Epithelial cell of esophagus (primary cell): ENCODE data around the gene PPIA.
"Not testable (repeated sequence)": the region's sequence is repeated elsewhere in the genome, so short reads cannot be mapped to it uniquely, and the experiment has no call there.

Source experiments
- DNase-seq: peaks from one replicate; pipeline ENCODE4 v3.0.0; 2010; ENCODE audit warnings: low read depth
- H3K4me3 ChIP-seq: 2 replicates; pipeline ENCODE4 v1.5.1; 2011; ENCODE audit warnings: mild to moderate bottlenecking, low read length, control low read depth
- TF ChIP-seq, protein P1 (sequence below): IDR thresholded peaks from 2 replicates; pipeline ENCODE4 v1.5.1; 2011; ENCODE audit warnings: low read depth, mild to moderate bottlenecking, low read length, control low read depth, inconsistent platforms; ENCODE audit not compliant: insufficient read depth; ENCODE audit errors: missing control alignments

PPIA gene

DNA sequence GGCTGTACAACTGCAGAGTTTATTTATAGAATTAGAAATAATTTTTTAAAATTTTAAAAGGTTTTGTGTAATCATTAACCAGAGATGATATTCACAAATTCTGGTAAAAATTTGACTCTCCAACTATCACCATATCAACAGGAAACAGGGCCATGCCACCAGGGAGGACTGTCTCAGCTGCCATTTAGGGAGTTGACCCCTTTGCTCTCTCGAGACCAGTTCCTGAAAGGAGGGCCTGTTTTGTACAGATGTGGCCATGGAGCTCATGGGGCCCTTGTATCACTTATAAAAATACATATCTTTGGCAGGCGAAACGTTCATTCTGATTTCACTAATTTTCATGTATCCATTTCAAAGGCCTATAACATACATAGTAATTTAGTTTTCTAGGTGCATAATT, 31.1 kb downstream of the PPIA start:
- no peak overlapping the region for H3K4me3 ChIP-seq
- DNase-seq: no peak
- TF ChIP-seq, protein P1, sequence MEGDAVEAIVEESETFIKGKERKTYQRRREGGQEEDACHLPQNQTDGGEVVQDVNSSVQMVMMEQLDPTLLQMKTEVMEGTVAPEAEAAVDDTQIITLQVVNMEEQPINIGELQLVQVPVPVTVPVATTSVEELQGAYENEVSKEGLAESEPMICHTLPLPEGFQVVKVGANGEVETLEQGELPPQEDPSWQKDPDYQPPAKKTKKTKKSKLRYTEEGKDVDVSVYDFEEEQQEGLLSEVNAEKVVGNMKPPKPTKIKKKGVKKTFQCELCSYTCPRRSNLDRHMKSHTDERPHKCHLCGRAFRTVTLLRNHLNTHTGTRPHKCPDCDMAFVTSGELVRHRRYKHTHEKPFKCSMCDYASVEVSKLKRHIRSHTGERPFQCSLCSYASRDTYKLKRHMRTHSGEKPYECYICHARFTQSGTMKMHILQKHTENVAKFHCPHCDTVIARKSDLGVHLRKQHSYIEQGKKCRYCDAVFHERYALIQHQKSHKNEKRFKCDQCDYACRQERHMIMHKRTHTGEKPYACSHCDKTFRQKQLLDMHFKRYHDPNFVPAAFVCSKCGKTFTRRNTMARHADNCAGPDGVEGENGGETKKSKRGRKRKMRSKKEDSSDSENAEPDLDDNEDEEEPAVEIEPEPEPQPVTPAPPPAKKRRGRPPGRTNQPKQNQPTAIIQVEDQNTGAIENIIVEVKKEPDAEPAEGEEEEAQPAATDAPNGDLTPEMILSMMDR: no peak

DNA sequence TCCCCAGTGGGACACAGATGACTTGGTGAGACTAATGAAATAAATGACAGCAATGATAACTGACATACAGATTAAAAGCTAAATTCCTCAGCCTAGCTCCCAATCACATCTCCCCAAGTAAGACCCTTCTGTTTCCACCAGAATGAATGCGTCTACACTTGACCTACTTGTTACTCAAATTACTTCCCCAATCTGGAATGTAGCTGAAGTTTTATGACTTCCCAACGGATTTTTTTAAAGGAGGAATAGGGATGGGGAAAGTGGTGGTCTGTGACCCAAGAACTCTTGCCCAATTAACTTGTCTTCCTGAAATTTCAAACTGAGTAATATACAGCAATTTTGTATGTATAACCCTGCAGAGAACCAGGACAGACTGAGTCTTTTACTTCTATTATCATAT, 42.3 kb downstream of the PPIA start:
- TF ChIP-seq, protein P1: no peak
- H3K4me3 ChIP-seq: no peak overlapping the region
- DNase-seq: no peak

DNA sequence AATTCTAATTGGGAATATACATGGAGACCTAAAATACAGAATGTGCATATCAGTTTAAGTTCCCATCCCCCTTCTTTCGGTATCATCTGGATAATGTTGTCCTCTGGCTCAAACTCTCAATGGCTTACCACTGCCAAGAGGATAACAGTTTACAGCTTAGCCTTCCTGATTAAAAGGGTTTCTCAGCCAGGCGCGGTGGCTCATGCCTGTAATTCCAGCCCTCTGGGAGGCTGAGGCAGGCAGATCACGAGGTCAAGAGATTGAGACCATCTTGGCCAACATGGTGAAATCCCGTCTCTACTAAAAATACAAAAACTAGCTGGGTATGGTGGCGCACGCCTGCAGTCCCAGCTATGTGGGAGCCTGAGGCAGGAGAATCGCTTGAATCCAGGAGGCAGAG, 46.2 kb downstream of the PPIA start:
- not testable (repeated sequence) for H3K4me3 ChIP-seq, DNase-seq

DNA sequence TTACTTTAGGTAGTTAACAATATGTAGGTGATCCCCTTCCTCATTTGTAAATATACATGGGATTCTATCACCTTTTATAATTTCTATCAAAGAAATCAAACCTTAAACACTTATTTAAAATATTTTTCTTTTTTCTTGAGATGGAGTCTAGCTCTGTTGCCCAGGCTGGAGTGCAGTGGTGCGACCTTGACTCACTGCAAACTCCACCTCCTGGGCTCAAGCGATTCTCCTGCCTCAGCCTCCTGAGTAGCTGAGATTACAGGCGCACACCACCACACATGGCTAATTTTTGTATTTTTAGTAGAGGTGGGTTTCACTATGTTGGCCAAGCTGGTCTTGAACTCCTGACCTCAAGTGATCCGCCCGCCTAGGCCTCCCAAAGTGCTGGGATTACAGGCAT, 47.0 kb downstream of the PPIA start:
- not testable (repeated sequence) for DNase-seq, H3K4me3 ChIP-seq

DNA sequence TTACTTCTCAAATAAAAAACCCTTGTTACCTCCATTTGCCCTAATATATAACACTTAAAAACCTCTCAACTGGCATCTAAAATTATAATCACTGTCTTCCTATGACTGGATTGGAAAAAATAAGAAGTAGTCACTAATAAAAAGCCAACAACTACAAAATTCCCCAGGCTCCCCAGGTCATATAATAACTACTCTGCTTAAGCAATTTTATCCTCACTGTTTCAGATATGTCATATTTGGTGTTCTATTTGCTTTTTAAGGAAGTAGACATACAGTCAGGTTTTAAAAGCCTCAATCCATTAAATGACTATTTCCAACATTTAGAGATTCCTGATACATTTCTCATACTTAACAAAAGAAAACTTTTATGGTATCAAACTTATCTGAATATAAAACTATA, 49.0 kb downstream of the PPIA start:
- no peak for DNase-seq
- TF ChIP-seq, protein P1: no peak
- H3K4me3 ChIP-seq: no peak overlapping the region

DNA sequence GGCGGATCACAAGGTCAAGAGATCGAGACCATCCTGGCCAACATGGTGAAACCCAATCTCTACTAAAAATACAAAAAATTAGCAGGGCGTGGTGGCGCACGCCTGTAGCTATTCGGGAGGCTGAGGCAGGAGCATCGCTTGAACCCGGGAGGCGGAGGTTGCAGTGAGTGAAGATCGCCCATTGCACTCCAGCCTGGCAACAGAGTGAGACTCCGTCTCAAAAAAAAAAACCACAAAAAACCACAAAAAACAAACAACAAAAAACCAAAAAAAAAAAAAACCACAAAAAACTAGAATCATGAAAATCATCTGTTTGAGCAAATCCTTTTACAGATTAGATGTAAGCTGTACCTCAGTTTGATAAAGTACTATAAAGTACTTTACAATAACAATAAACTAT, 49.9 kb downstream of the PPIA start:
- not testable (repeated sequence) for DNase-seq
- peak overlapping the region; percentile 93 for H3K4me3 ChIP-seq

DNA sequence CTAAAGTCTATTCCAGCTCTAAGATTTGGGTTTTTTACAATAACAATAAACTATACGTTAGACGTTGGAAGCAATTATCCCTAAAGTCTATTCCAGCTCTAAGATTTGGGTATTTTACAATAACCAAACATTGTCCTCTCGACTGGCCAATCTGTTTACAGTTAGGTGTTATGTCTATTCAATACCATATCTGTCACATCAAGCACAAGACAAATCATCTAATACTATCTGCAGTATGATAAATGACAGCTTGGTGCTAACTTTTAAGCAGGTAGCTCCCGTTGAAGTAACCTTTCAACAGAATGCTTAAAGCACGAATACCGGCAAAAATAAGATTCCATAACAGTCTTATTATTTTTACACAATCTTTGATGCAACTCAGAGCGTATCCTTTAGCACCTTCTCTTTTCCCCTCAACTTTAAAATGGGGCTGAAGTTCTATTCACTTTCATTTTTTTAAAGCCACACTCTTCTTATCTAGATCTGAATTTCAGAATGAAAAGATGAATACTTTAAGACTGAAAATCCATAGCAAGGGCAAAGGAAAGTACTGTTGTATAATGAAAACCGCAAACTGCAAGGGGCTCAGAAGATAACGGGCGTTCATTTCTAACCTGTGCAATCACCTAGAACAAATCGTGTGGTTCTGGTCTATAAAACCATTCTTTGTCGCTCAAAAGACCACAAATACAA, 50.5 kb downstream of the PPIA start:
- TF ChIP-seq, protein P1: no peak
- DNase-seq: no peak
- H3K4me3 ChIP-seq: peak overlapping the region; percentile 93

DNA sequence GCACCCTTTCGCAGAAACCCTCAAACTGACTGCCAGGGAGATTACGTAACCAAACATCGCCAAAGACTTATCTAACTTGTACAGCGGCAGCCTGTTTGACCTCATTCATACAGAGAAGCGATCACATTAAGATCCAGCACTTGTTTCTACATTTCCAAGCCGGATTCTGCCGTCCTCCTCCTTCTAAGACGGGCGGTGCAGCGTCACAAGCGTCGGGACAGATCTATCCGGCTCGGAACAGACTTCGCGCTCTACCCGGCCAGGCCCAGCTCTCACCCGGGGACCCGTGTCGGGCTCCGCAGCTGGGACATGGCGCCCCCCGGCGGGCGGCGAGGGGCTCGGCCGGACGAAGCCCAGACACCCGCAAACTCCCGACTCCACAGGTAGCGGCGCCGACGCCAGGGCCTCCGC, 51.0 kb downstream of the PPIA start:
- peak overlapping the region; percentile 93 for H3K4me3 ChIP-seq
- DNase-seq: peak; percentile 88
- TF ChIP-seq, protein P1: peak; percentile 53
